Measurements from ENCODE around the gene CABP1.

CABP1 gene

DNA sequence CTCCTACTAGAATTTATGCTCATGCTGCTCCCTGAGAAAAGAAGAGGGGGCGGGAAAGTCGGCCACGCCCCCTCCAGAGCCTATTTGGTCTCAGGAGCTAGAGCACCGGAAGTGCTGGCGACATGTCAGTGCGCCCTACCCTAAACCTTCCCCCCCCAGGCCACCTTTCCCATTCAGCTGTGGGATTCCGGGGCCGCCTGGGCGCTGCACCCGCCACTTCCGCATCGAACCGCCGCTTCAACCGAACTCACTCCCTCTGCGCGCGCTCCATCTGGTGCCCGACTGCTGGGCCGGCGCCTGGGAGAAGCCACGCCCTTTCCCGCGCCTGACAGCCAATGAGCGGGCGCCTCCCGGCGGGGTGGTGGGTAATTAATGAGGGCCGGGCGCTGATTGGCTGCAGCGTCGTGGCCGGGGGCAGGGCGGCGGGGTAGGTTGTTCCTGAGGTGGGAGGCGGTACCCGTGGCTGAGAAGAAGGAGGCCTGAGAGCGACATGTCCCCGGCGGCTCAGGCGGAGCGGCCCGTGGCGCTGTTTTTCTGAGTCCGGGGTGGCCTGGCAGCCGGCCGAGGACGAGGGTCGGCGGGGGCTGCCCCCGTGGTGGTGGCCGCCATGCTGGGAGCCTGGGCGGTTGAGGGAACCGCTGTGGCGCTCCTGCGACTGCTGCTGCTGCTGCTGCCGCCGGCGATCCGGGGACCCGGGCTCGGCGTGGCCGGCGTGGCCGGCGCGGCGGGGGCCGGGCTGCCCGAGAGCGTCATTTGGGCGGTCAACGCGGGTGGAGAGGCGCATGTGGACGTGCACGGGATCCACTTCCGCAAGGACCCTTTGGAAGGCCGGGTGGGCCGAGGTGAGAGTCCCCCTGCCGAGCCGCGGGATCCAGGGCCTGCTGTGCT is 46.5 kb downstream of the CABP1 start, which contains the start of gene MLEC:
Gene MLEC, plus strand, starts transcription at position 460 of the 888 bp plus-strand sequence. Its CDS starts 148 bp downstream, at position 608.
- TF ChIP-seq, protein P1, sequence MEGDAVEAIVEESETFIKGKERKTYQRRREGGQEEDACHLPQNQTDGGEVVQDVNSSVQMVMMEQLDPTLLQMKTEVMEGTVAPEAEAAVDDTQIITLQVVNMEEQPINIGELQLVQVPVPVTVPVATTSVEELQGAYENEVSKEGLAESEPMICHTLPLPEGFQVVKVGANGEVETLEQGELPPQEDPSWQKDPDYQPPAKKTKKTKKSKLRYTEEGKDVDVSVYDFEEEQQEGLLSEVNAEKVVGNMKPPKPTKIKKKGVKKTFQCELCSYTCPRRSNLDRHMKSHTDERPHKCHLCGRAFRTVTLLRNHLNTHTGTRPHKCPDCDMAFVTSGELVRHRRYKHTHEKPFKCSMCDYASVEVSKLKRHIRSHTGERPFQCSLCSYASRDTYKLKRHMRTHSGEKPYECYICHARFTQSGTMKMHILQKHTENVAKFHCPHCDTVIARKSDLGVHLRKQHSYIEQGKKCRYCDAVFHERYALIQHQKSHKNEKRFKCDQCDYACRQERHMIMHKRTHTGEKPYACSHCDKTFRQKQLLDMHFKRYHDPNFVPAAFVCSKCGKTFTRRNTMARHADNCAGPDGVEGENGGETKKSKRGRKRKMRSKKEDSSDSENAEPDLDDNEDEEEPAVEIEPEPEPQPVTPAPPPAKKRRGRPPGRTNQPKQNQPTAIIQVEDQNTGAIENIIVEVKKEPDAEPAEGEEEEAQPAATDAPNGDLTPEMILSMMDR (IDR thresholded peaks at IDR 0.05; ENCODE audit: low read depth, low read length) = peak; percentile 12
- peak; percentile 97 to 98 for DNase-seq (ENCODE audit: low read depth in 2 of 2)
- H3K4me3 ChIP-seq (replicated peaks in 1 of 2; ENCODE audit: low read depth in 2 of 2, low read length in 2 of 2) = peak within 1 kb of the TSS; percentile 77 to 84

- peak in 1 of 2 donors; percentile 24 for DNase-seq (ENCODE audit: low read depth in 2 of 2)
- TF ChIP-seq, protein P1 (IDR thresholded peaks at IDR 0.05; ENCODE audit: low read depth, low read length) = no peak
- peak overlapping the region; percentile 77 to 84 for H3K4me3 ChIP-seq (replicated peaks in 1 of 2; ENCODE audit: low read depth in 2 of 2, low read length in 2 of 2)
Measured at GRCh38 chr12:120687578-120688289, 47.3 kb downstream of the CABP1 start.

DNA sequence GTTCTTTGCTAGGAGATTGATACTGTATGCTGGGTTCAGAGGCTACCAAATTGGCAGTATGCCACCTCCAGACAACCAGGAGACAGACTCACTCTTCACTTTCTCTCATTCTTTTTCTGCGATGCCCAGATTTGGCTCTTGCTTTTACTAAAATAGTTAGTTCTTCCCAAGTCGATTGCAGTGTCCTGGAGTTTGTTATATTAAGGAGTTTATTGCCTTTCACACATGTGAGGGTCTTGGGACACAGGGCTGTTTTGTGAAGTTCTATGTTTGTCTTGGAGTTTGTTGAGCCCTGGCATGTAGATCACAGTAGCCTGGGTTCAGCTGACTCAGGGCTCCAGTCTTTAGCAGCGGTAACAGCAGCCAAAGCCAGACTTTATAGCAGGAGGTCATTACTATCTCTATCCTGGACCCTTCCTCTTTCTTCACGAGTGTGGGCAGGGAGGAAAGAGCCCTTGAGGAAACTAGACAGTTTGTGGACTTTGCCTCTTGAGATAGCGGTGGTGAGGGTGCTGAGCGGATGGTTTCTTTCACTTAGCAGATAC is 48.2 kb downstream of the CABP1 start:
- peak in 1 of 2 donors; percentile 49 for DNase-seq (ENCODE audit: low read depth in 2 of 2)
- TF ChIP-seq, protein P1 (IDR thresholded peaks at IDR 0.05; ENCODE audit: low read depth, low read length) = no peak
- H3K4me3 ChIP-seq (replicated peaks in 1 of 2; ENCODE audit: low read depth in 2 of 2, low read length in 2 of 2) = peak overlapping the region; percentile 77 to 84

- TF ChIP-seq, protein P1 (IDR thresholded peaks at IDR 0.05; ENCODE audit: low read depth, low read length) = no peak
- H3K4me3 ChIP-seq (replicated peaks in 1 of 2; ENCODE audit: low read depth in 2 of 2, low read length in 2 of 2) = peak overlapping the region in 1 of 2 donors; percentile 84
- no peak for DNase-seq (ENCODE audit: low read depth in 2 of 2)
Measured at GRCh38 chr12:120689397-120690082, 49.1 kb downstream of the CABP1 start.

DNA sequence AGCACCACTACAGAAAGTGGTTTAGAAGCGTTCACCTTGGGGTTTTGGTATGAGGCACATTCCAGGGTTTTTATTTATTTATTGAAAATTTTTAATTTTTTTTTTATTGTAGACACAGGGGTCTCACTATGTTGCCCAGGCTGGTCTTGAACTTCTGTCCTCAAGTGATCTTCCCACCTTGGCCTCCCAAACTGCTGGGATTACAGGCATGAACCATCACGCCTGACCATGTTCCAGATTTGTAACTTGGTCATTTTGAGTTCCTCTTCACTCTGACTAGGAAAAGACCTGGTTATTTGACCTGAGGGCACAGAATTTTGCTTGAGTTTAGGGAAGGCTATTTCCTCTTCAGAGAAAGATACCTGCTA is 49.6 kb downstream of the CABP1 start:
- H3K4me3 ChIP-seq (replicated peaks in 1 of 2; ENCODE audit: low read depth in 2 of 2, low read length in 2 of 2) = no peak overlapping the region
- no peak for DNase-seq (ENCODE audit: low read depth in 2 of 2)
- TF ChIP-seq, protein P1 (IDR thresholded peaks at IDR 0.05; ENCODE audit: low read depth, low read length) = no peak

DNA sequence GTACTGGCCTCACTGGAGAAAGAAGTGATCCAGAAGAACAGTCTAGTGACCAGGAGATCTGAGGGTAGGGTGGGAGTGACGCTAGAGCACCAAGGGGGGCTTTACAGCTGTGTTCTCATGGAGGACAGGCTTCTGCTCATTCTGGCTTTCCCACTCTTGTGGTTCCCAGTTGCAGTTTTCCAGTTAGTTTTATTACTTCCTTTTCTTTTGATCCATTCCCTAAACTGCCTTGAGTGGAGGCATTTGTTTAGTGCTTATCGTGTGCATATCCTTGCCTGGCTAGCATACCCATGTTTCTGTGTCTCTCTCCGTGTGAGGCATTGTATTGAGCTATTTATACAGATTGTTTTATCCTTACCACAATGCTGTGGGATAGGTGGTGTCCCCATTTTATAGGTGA is 50.6 kb downstream of the CABP1 start:
- no peak for DNase-seq (ENCODE audit: low read depth in 2 of 2)
- no peak overlapping the region for H3K4me3 ChIP-seq (replicated peaks in 1 of 2; ENCODE audit: low read depth in 2 of 2, low read length in 2 of 2)
- TF ChIP-seq, protein P1 (IDR thresholded peaks at IDR 0.05; ENCODE audit: low read depth, low read length) = no peak
